Measurements from ENCODE around the gene PPM1H. TPM values are rescaled to one million over a fixed set of nuclear protein-coding genes. Genes with fewer than 3 reads are reported as not detected.

PPM1H gene
- polyA plus RNA-seq, 4 donors = 1.1 to 14.3 (median 3.2) TPM

DNA sequence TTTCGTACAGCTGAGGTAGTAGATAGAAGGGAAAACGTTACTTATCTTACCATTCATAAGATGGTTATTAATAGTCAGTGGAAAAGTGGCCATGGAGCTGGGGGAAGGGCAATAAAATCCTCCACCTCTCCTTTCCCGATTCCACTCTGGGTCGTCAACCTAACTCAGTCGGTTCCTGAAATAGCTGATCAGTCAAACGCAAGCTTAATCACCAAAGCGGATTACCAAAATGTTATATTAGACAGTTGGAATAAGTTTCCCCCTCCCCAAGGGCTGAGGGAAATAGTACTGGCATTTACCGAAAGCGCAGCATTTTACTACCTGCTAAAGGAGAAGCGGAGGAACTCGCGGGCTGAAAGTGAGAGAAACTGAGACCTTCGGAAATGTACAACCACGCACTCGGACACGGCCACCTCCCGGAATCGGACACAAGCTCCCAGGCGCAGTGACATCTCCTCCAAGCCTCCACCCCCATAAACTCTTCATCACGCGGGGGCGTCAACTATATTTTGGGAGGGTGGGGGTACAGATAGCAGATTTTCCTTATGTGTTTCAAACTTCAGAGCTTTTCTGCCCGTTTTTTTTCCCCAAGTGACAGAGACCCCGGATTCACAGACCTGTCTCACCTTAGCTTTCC is 1.2 kb downstream of the PPM1H start:
- H3K27me3 ChIP-seq (ENCODE audit: control insufficient read depth in 3 of 3, insufficient read depth in 3 of 3, low read length in 3 of 3) = peaks cover 0 to 4% (median 4%) of the 10 kb centered on the region in 3 donors
- no peaks in the 10 kb centered on the region for H3K36me3 ChIP-seq (ENCODE audit: control insufficient read depth in 3 of 3, insufficient read depth in 2 of 3, low read depth in 1 of 3, low read length in 3 of 3)
- H3K4me3 ChIP-seq (ENCODE audit: low read depth in 1 of 3, low read length in 3 of 3) = peak overlapping the region; percentile 65 to 89 (median 70)
- FAIRE-seq = no peak
- H3K27ac ChIP-seq (ENCODE audit: low read depth in 1 of 3, low read length in 2 of 3) = peak overlapping the region in 2 of 3 donors; percentile 42 to 60
- DNase-seq = peak; percentile 19 to 56
- 1% methylated on average over 24 of the region's 24 CpGs for WGBS, 3 donors
- no peaks in the 10 kb centered on the region for H3K9me3 ChIP-seq (ENCODE audit: control insufficient read depth in 2 of 2, insufficient read depth in 1 of 2, low read depth in 1 of 2, low read length in 1 of 2)
- peaks cover 0 to 5% (median 0%) of the 10 kb centered on the region in 3 donors for H3K4me1 ChIP-seq (ENCODE audit: control insufficient read depth in 3 of 3, insufficient read depth in 2 of 3, low read depth in 1 of 3, low read length in 2 of 3)

DNA sequence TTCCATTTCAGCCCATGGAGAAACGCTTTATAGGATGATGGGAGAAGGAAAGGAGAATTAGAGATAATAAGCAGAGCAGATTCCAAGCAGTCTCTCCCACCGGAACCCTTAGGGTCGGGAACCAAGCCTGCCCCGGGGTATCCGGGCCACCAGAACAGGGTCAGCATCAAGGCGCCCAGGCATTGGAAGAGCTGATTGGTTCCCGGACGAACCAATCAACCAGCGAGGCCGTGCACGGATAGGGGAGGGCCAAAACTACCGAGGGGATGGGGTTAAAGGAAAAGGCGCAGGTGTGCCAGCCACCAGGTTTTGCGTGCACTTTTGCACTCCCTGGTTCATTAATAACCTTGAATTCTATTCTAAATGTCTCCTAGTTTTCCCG is 1.7 kb downstream of the PPM1H start:
- H3K27ac ChIP-seq (ENCODE audit: low read depth in 1 of 3, low read length in 2 of 3) = no peak overlapping the region
- WGBS, 3 donors = 1 to 3% (median 2%) methylated on average over 15 of the region's 15 CpGs
- DNase-seq (peak in 1 of 2 donors; percentile 49), FAIRE-seq (no peak)
- H3K4me1 ChIP-seq (ENCODE audit: control insufficient read depth in 3 of 3, insufficient read depth in 2 of 3, low read depth in 1 of 3, low read length in 2 of 3) = peaks cover 0 to 5% (median 0%) of the 10 kb centered on the region in 3 donors
- H3K27me3 ChIP-seq (ENCODE audit: control insufficient read depth in 3 of 3, insufficient read depth in 3 of 3, low read length in 3 of 3) = peaks cover 0 to 4% (median 4%) of the 10 kb centered on the region in 3 donors
- no peaks in the 10 kb centered on the region for H3K36me3 ChIP-seq (ENCODE audit: control insufficient read depth in 3 of 3, insufficient read depth in 2 of 3, low read depth in 1 of 3, low read length in 3 of 3)
- H3K4me3 ChIP-seq (ENCODE audit: low read depth in 1 of 3, low read length in 3 of 3) = peak overlapping the region in 2 of 3 donors; percentile 70 to 89
- no peaks in the 10 kb centered on the region for H3K9me3 ChIP-seq (ENCODE audit: control insufficient read depth in 2 of 2, insufficient read depth in 1 of 2, low read depth in 1 of 2, low read length in 1 of 2)

DNA sequence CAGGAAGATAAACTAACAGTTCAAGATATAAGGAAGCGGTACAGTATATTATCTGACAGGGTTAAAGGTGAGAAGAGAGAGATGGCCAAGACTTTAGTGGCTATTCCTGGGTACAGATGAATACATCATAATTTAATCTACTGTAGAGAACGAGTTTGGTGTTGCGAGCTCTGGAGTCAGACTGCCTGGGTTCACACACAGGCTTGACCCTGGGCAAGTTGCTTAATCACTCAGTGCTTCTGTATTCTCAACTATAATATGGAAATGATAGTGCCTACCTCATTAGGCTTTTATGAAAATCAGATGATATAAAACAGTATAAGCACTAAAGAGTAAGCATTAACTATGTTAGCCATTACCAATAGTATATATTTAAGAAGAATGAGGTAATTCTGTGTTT is 3.5 kb downstream of the PPM1H start:
- 52 to 73% (median 57%) methylated on average over 3 of the region's 3 CpGs for WGBS, 3 donors
- DNase-seq (no peak), FAIRE-seq (no peak)
- Histone ChIP-seq H3K27ac (ENCODE audit: low read depth in 1 of 3, low read length in 2 of 3) (no peak overlapping the region), H3K4me3 (ENCODE audit: low read depth in 1 of 3, low read length in 3 of 3) (no peak overlapping the region), H3K9me3 (ENCODE audit: control insufficient read depth in 2 of 2, insufficient read depth in 1 of 2, low read depth in 1 of 2, low read length in 1 of 2) (no peaks in the 10 kb centered on the region), H3K36me3 (ENCODE audit: control insufficient read depth in 3 of 3, insufficient read depth in 2 of 3, low read depth in 1 of 3, low read length in 3 of 3) (no peaks in the 10 kb centered on the region), H3K27me3 (ENCODE audit: control insufficient read depth in 3 of 3, insufficient read depth in 3 of 3, low read length in 3 of 3) (peaks cover 0 to 4% (median 4%) of the 10 kb centered on the region in 3 donors), H3K4me1 (ENCODE audit: control insufficient read depth in 3 of 3, insufficient read depth in 2 of 3, low read depth in 1 of 3, low read length in 2 of 3) (peaks cover 0 to 5% (median 0%) of the 10 kb centered on the region in 3 donors)

DNA sequence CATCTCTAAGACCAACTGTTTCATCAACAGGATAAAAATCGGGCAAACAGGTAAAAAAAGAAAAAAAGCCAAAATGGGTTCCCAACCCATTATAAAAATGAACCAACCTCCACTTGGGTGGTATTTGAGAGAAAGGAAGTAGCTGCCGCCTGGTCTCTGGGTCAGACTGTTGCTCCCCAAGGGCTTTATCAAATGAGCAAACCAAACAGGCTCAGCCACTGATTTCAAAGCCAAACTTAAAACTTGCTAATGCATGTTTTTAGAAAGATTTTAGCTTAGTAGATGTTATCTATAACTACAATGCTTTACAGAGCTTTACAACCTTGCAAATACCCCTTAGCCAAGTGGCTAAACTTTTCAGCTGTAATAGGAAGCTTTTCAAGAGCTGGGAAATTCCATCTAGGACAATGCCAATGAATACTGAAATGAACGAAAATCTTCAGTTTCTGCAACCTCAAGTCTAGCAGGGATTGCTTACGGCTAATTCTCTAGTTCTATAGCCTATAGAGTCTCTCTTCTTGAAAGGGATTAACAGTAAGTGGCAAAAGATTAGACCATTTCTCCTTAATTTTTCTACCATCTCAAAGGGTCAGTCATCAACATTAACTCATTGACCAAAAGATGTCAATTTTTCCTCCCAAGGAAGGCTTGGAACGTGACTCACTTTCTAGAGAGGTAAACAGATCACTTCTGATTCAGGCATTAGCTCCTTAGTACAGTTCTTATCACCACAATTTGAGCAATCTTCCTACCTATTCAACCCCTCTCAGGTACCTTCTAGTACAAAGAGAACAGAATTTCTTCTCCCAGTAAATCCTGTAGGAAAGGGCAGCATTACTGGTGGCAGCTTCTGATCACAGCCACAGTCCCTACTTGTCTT is 4.2 kb downstream of the PPM1H start:
- Histone ChIP-seq H3K4me3 (ENCODE audit: low read depth in 1 of 3, low read length in 3 of 3) (no peak overlapping the region), H3K9me3 (ENCODE audit: control insufficient read depth in 2 of 2, insufficient read depth in 1 of 2, low read depth in 1 of 2, low read length in 1 of 2) (no peaks in the 10 kb centered on the region), H3K27me3 (ENCODE audit: control insufficient read depth in 3 of 3, insufficient read depth in 3 of 3, low read length in 3 of 3) (peaks cover 0 to 4% (median 4%) of the 10 kb centered on the region in 3 donors), H3K4me1 (ENCODE audit: control insufficient read depth in 3 of 3, insufficient read depth in 2 of 3, low read depth in 1 of 3, low read length in 2 of 3) (peaks cover 0 to 5% (median 0%) of the 10 kb centered on the region in 3 donors), H3K27ac (ENCODE audit: low read depth in 1 of 3, low read length in 2 of 3) (no peak overlapping the region), H3K36me3 (ENCODE audit: control insufficient read depth in 3 of 3, insufficient read depth in 2 of 3, low read depth in 1 of 3, low read length in 3 of 3) (no peaks in the 10 kb centered on the region)
- DNase-seq (no peak), FAIRE-seq (no peak)
- WGBS, 3 donors = 50 to 59% (median 54%) methylated on average over 5 of the region's 5 CpGs

DNA sequence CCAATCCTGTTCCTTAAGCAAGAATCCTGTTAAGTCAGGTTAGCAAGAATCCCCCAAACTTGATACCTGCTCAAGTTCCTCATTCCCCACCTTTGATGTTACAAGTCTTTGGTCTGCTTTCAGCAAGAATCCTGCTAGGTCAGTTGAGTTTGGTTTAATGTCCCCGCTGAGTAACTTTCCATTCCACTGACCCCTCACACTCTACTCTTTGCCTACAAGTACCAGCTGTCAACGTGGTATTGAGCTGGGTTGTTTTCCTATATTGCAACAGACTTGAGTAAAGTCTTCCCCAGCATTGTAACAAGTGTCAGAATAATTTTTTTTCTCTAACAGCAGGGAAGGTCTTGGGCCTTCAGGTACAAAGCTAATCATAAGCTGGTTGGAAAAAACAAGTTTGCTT is 6.3 kb downstream of the PPM1H start:
- Histone ChIP-seq H3K9me3 (ENCODE audit: control insufficient read depth in 2 of 2, insufficient read depth in 1 of 2, low read depth in 1 of 2, low read length in 1 of 2) (no peaks in the 10 kb centered on the region), H3K36me3 (ENCODE audit: control insufficient read depth in 3 of 3, insufficient read depth in 2 of 3, low read depth in 1 of 3, low read length in 3 of 3) (peaks cover 0 to 4% (median 0%) of the 10 kb centered on the region in 3 donors), H3K27ac (ENCODE audit: low read depth in 1 of 3, low read length in 2 of 3) (no peak overlapping the region), H3K27me3 (ENCODE audit: control insufficient read depth in 3 of 3, insufficient read depth in 3 of 3, low read length in 3 of 3) (peaks cover 0 to 4% (median 4%) of the 10 kb centered on the region in 3 donors), H3K4me3 (ENCODE audit: low read depth in 1 of 3, low read length in 3 of 3) (no peak overlapping the region), H3K4me1 (ENCODE audit: control insufficient read depth in 3 of 3, insufficient read depth in 2 of 3, low read depth in 1 of 3, low read length in 2 of 3) (peaks cover 0 to 5% (median 0%) of the 10 kb centered on the region in 3 donors)
- WGBS, 3 donors = 74 to 77% (median 75%) methylated on average over 2 of the region's 2 CpGs
- DNase-seq = no peak
- no peak for FAIRE-seq

DNA sequence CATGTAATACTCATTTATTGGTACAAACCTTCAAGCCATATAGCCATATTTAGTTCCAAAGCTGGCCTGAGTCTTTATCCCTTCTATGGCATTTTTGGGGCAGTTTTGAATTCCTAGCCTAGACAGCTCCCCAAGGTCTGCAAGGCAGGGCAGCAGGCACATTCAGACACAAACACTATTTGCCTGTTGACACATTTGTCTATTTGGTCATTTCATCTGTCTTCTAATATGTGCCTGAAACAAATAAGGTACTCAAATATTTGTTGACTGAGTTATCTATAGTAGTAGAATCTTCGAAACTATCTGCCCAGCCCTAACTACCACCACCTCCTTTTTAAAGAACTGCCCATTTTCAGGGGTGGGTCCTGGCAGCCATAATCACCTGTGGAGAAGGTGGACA is 9.3 kb downstream of the PPM1H start:
- no peaks in the 10 kb centered on the region for H3K9me3 ChIP-seq (ENCODE audit: control insufficient read depth in 2 of 2, insufficient read depth in 1 of 2, low read depth in 1 of 2, low read length in 1 of 2)
- DNase-seq (no peak), FAIRE-seq (no peak)
- H3K27ac ChIP-seq (ENCODE audit: low read depth in 1 of 3, low read length in 2 of 3) = no peak overlapping the region
- H3K4me3 ChIP-seq (ENCODE audit: low read depth in 1 of 3, low read length in 3 of 3) = no peak overlapping the region
- no peaks in the 10 kb centered on the region for H3K27me3 ChIP-seq (ENCODE audit: control insufficient read depth in 3 of 3, insufficient read depth in 3 of 3, low read length in 3 of 3)
- H3K4me1 ChIP-seq (ENCODE audit: control insufficient read depth in 3 of 3, insufficient read depth in 2 of 3, low read depth in 1 of 3, low read length in 2 of 3) = peaks cover 0 to 10% (median 0%) of the 10 kb centered on the region in 3 donors
- H3K36me3 ChIP-seq (ENCODE audit: control insufficient read depth in 3 of 3, insufficient read depth in 2 of 3, low read depth in 1 of 3, low read length in 3 of 3) = peaks cover 0 to 4% (median 0%) of the 10 kb centered on the region in 3 donors
- WGBS, 3 donors = 63 to 92% (median 84%) methylated on average over 1 of the region's 1 CpG

DNA sequence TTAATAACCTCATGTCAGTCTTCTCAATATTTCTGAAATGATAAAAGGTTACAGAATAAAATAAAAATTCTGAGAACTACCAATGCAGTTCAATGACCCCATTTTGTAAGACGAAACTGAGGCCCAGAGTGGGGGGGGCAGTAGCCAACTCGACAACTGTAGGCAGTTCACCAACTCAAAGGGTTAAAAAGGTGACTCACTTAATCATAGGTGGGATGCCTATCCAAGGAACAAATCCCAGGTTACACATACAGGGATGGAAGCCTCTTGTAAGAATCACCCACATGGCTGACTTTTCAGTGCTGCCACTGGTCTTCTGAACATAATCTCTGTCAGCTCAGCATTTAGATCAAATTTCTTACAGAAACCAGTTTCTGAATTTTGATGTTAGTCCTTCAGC is 10.9 kb downstream of the PPM1H start:
- no peak overlapping the region for H3K4me3 ChIP-seq (ENCODE audit: low read depth in 1 of 3, low read length in 3 of 3)
- H3K27ac ChIP-seq (ENCODE audit: low read depth in 1 of 3, low read length in 2 of 3) = no peak overlapping the region
- peaks cover 0 to 4% (median 0%) of the 10 kb centered on the region in 3 donors for H3K36me3 ChIP-seq (ENCODE audit: control insufficient read depth in 3 of 3, insufficient read depth in 2 of 3, low read depth in 1 of 3, low read length in 3 of 3)
- no peak for FAIRE-seq
- H3K4me1 ChIP-seq (ENCODE audit: control insufficient read depth in 3 of 3, insufficient read depth in 2 of 3, low read depth in 1 of 3, low read length in 2 of 3) = peaks cover 0 to 6% (median 4%) of the 10 kb centered on the region in 3 donors
- H3K9me3 ChIP-seq (ENCODE audit: control insufficient read depth in 2 of 2, insufficient read depth in 1 of 2, low read depth in 1 of 2, low read length in 1 of 2) = no peaks in the 10 kb centered on the region
- H3K27me3 ChIP-seq (ENCODE audit: control insufficient read depth in 3 of 3, insufficient read depth in 3 of 3, low read length in 3 of 3) = no peaks in the 10 kb centered on the region
- DNase-seq = no peak
- 82 to 86% (median 82%) methylated on average over 2 of the region's 2 CpGs for WGBS, 3 donors

DNA sequence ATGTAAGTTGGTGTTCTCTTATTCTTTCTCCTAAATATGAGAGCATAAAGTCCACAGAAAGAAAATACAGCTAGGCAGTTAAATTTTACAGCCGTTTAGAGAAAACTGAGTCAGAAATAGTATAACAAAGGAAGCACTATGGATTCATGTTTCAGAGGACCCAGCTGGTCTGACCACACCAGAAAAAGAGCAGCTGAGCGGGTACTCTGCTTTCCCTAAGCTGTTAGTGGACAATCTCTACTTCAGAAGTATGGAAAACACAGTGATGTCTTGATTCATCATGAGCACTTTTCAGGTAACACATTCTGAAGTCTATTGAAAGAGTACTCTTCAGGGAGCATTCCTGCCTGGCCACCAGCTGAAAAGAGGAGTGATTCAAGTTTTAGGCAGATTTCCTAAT is 12.4 kb downstream of the PPM1H start:
- Histone ChIP-seq H3K4me3 (ENCODE audit: low read depth in 1 of 3, low read length in 3 of 3) (no peak overlapping the region), H3K36me3 (ENCODE audit: control insufficient read depth in 3 of 3, insufficient read depth in 2 of 3, low read depth in 1 of 3, low read length in 3 of 3) (peaks cover 0 to 4% (median 0%) of the 10 kb centered on the region in 3 donors), H3K27ac (ENCODE audit: low read depth in 1 of 3, low read length in 2 of 3) (no peak overlapping the region), H3K4me1 (ENCODE audit: control insufficient read depth in 3 of 3, insufficient read depth in 2 of 3, low read depth in 1 of 3, low read length in 2 of 3) (peaks cover 0 to 6% (median 4%) of the 10 kb centered on the region in 3 donors), H3K27me3 (ENCODE audit: control insufficient read depth in 3 of 3, insufficient read depth in 3 of 3, low read length in 3 of 3) (no peaks in the 10 kb centered on the region), H3K9me3 (ENCODE audit: control insufficient read depth in 2 of 2, insufficient read depth in 1 of 2, low read depth in 1 of 2, low read length in 1 of 2) (no peaks in the 10 kb centered on the region)
- DNase-seq (no peak), FAIRE-seq (no peak)
- 26 to 48% (median 47%) methylated on average over 2 of the region's 2 CpGs for WGBS, 3 donors
